ENCODE results near the gene TMEM150B.
A peak's percentile ranks its signal among the peaks of the same experiment; 100 is the strongest.
"Not testable (repeated sequence)": the region's sequence is repeated elsewhere in the genome, so short reads cannot be mapped to it uniquely, and the experiment has no call there.

Gene TMEM150B

DNA sequence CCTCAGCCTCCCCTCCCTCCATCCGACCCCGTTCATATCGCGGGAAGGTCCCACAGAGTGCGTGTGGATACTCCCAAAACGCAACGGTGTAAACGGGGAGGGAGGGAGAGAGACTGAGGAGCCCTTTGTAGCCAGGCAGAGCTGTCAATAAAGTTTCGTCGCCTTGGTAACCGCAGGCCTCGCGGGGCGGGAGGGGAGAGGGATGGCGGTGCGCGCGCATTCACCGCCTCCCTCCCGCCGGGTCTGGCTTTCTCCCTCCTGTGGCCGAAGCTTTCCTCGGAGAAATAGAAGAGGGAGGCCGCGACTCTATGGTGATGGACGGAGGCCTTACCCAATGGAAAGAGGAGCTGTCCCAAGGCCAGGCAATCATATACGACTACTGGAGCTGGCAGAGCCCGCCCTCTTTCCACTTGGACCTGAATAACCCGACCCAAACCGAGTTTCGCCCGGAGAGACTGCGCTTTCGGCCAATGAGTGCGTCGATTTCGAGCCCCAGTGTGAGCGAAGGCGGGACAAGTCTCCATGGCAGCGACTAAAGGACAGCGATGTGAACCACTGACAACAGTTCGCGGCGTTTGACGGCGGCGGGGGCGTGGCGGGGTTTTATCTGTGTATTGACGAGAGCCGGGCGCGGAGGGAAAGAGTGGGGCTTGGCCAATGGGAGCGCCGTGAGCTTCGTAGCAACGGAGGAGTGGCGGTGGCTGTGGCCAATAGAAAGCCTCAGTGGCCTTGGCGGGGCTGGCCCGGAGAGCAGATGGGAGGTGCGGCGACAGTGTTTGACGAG, 14.2 kb upstream of the TMEM150B start, which contains the start of gene KMT5C:
TSS of gene KMT5C (plus strand) at position 772 of the 784 bp plus-strand sequence. CDS start 2,061 bp downstream, outside the sequence.
- peak; percentile 100 for DNase-seq (ENCODE audit: low read depth)

DNA sequence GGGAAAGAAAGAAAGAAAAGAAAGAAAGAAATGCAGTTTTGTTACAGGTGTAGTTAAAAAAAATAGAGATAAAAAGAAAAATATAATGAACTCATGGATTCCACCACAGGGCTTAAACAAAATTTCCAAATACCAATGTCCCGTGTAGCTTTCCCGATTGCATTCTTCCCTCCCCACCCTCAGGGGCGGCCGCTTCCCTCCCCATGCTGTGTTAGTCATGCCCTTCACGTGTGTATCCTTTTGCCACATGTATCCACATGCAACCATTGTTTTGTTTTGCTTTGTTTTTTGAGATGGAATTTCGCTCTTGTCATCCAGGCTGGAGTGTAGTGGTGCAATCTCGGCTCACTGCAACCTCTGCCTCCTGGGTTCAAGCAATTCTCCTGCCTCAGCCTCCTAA, 11.0 kb upstream of the TMEM150B start:
- DNase-seq (ENCODE audit: low read depth): peak; percentile 47

DNA sequence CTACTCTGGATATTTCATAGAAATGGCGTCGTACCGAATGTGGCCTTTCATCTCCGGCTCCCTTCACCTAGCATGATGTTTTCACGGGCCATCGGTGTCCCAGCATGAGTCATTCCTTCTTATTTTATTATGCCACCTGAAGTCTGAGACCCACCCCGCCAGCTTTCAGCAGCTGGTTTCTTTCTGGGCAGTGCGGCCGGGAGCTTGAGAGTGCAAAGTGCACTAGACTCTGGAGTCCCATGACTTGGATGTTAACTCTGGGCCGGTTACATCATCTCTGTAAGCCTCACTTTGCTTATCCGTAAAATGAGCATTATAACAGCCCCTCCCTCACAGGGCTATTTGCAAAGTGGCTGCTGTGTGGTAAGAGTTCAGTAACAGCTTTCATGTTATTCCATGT, 8.7 kb upstream of the TMEM150B start:
- DNase-seq (ENCODE audit: low read depth): no peak

DNA sequence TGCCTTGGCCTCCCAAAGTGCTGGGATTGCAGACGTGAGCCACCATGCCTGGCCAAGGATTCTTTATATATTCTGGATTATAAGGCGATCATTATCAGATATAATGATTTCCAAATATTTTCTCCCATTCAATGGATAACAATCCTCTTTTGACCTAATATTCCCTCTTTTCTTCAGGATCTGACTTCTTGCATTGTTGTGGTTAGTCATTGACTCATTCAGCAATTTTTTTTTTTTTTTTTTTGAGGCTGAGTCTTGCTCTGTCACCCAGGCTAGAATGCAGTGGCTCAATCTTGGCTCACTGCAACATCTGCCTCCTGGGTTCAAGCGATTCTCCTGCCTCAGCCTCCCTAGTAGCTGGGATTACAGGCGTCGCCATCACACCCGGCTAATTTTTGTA, 4.7 kb upstream of the TMEM150B start:
- DNase-seq (ENCODE audit: low read depth): not testable (repeated sequence)

DNA sequence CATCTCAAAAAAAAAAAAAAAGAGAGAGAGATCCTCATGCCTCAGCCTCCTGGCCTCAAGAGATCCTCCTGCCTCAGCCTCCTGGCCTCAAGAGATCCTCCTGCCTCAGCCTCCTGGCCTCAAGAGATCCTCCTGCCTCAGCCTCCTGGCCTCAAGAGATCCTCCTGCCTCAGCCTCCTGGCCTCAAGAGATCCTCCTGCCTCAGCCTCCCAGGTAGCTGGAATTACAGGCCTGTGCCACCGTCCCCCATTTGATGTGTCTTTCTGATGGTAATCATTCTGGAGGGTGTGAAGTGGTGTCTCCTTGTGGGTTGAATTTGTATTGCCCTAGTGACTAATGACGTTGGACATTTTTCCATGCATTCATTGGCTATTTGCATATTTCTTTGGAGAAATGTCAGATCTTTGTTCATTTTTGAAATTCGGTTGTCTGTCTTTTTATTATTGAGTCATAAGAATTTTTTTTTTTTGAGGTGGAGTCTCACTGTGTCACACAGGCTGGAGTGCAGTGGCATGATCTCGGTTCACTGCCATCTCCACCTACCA, 3.7 kb upstream of the TMEM150B start:
- not testable (repeated sequence) for DNase-seq (ENCODE audit: low read depth)

DNA sequence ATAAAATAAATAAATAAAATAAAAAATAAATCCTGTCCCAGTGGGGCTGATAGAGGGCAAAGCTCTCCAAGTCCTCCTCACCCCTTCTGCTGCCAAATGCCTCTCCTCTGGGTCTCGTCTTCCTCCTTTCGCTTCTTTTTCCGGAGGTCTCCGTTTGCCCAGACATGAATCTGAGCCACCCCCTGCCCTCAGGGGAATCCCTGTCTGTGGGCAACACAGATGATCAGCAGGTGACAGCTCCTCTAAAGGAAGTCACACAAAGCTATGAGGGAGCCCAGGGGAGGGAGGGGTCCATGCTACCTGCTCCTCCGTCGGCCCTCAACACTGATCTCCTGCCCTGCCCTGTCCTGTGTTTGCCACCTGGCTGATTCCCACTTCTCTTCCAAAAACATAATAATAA, 479 bp downstream of the TMEM150B start:
- DNase-seq (ENCODE audit: low read depth): no peak

DNA sequence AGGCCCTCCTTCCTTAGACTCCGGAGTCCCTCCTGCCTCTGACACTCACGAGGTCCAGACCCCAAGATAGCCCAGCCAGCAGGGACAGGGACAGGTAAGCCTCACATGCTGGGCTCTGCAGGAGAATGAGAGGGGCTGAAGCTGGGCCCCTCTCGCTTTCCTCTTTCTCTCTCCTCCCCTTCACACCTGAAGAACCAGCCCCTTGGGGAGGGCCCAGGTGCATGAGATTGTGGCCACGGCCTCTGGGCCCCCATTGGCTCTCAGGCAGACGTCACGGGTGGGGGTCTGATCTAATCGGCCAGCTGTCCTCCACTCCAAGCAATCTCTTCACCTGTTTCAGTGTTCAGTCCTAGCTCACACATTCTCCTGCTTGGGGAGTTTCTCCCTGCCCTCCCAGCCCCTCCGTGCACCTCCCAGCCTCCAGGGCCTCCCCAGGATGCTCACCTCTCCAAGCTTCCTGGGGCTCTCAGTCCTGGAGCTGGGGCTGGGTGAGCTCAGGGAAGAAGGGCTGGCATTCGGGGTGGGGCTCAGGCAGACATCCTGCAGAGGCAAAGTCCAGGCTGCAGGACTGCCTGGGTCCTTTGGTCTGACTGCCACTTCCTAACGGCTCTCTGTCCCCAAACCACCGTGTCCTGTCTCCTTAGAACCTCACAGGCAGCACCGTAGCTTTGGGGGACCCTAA, 2.8 kb downstream of the TMEM150B start:
- DNase-seq (ENCODE audit: low read depth): no peak

DNA sequence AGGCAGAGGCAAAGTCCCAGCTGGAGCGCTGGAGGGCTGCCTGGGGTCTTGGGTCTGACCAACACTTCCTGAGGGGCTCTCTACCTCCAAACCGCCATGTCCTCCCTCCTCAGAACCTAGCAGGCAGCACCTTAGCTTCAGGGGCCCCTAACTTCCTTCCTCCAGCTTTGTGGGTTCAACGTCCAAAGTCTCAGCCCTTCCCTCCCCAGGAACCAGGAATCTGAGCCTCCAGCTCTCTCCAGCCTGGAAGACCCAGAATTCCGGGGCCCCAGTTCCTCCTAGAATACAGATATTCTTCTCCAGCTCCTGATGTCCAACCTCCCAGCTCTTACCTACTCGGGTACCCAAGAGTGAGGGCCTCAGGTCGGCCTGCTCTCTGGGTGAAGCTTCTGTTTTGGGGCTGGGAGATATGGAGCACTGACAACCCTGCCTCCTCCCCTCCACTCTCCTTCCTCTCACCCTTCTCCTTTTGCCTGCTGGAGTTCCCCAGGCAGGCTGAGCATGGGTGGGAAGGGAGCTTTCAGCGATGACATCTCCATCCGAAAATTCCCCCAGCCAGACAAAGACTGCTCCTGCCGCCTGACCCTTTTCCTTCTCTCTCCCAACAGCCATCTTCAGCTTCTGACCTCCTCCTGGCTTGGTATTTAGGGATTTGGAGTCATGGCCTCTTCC, 3.5 kb downstream of the TMEM150B start:
- no peak for DNase-seq (ENCODE audit: low read depth)

DNA sequence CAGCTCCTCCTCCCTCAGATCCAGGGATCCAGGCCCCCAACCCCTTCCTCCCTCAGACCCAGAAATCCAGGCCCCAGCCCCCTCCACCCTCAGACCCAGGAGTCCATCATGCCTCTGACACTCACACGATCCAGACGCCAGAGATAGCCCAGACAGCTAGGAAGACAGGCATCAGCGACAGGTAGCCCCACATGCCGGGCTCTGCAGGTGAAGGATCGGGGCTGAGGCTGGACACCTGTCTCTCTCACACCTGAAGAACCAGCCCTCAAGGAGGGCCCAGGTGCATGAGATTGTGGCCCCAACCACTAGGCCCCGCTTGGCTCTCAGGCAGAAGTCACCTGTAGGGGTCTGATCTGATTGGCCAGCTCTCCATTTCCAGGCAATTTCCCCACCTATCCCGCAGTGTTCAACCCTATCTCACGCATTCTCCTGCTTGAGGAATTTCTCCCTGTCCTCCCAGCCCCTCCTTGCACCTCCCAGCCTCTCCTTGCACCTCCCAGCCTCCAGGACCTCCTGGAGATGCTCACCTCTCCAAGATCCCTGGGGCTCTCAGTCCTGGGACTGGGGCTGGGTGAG, 4.2 kb downstream of the TMEM150B start:
- no peak for DNase-seq (ENCODE audit: low read depth)

DNA sequence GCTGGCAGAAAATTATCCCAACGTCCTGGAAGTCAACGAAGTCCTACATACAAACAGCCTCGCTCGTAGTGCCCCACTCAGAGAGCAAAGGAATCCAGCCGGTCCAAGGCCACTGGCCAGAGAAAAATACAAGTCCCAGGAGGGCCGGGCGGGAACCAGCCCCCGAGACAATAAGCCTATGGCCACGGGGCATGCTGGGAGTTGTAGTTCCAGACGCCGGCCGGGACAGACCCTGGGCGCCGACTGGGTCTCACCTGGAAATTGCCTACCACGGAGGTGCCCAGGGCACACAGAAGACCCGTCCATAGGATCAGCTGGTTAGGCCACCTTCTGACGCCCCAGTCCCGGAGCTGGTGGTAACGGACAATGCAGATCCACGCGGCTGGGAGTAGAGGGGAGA, 5.4 kb downstream of the TMEM150B start:
- no peak for DNase-seq (ENCODE audit: low read depth)

DNA sequence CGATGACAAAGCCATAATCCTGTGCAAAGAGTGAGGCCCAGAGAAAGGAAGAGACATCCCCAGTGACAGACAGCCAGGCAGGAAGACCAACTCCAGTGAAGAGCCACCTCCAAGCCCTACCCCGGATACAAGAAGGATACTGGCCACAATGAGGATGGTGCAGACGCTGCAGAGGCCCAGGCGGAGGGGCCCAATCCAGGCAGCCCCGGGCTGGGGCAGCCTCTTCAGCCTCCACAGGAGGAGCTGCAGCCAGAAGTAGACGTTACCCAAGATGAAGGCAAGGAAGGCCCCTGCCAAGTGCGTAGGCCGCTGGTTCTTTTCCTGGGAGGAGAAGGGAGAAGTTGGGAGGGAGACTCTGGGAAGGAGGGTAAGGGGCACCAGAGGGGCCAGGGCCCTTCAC, 8.5 kb downstream of the TMEM150B start:
- no peak for DNase-seq (ENCODE audit: low read depth)

DNA sequence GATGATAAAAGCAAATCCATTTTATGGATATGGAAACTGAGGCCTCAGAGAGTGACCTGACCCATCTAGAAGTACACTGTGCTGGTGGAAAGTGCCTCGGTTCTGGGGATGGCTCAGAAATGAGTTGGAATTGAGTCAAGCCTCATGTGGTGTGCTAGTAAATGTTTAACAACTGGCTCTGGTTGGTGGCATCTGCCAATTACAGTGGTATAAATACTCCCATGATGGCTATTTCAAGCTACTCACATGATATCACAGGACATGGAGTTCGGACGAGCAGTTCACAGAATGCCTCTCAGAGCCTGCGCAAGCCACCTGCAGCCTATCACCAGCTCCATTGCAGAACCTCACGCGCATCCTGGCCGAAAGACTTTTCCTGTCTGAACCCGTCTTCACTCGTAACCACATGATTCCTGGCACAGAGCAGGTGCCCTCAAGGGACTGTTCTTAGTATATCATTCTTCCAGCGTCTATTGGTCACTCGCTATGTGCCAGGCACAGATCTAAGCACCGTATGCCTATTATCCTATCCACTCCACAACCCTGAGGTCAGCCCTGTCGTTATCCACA, 9.1 kb downstream of the TMEM150B start:
- no peak for DNase-seq (ENCODE audit: low read depth)

DNA sequence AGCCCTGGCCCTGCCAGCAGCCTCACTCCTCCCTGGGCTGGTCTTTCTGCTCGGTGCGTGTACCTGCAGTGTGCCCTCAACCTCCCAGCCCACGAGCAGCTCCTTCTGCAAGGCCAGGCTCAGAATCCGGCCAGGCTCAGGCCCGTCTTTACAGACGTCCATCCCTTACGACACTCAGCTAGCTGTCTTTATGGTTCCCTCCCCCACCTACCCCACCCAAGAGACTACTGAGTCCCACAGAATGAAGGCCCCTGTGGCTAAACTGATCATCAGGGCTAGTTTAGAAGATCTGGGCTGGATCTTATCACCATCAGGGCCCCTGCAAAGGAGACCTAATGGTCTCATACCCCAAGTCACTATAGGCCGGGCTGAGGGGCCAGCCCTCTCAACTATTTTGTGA, 10.7 kb downstream of the TMEM150B start:
- no peak for DNase-seq (ENCODE audit: low read depth)

DNA sequence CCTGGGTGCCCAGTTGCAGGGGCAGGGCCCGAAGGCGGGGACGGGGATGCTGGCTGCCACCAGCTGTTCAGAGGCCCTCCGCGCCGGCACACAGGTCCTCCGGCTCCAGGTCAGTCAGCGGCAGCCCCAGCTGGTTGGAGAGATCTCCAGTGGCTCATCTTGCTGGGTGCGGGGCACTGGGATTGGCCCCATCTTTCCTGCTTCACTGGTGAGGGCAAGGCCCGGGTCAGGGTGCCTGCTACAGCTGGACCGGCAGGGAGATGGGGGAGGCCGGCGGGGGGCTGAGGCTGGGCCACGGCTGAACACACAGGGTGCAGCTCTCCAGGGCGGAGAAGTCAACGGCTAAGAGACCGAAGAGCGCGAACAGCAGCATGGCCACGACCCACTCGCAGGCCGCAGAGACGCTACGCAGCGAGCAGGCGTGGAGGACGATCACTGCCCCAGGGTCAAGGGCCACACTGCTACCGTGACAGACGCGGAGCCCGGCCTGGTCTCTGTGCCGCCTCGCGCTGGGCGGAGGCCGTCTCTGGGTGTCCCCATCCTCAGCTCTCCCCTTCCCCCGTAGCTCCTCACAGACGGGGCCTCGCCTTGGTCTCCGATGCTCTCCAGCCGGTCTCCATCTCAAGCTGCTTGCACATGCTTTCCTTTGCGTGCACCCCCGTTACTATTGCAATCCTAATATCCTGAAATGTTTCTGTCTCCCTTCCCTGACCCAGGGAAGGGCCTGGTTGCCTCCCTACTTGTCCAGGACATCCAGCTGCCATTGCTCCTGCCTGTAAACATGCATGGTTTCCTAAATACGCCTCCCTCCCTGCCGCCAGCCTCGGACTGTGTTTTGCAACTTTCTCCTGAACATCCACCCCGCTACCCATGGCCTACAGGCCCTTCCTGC, 12.3 kb downstream of the TMEM150B start:
- no peak for DNase-seq (ENCODE audit: low read depth)

DNA sequence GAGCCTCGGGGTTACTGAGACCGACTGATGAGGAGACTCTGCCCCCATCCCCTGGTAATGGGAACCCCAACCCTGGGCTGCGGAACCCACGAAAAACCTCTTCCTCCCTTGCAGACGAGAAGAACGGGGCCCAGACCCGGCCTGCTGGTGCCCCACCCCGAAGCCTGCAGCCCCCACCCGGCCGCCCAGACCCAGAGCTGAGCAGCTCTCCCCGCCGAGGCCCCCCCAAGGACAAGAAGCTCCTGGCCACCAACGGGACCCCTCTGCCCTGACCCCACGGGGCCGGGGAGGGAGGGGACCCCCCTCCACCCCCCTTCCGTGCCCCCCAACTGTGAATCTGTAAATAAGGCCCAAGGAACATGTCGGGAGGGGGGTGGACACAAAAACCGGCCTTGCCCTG, 13.3 kb downstream of the TMEM150B start:
- no peak for DNase-seq (ENCODE audit: low read depth)

DNA sequence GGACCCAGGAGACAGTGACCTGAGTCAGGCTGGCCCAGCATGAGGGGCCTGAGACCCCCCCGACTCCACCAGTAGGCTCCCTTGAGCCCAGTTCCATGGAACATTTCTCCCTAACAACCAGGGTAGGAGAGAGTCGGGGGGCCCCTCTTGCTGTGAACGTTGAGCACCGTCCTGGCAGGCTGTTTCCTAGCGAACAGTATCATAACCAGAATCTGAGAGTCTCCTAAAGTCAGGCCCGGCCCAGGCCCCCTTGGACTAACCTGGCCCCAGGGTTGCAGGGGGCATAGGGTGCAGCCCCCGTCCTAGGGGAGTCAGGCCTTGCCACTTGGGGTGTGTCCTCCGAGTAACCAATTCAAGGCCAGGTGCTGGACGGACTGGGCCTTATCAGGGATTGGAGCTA, 13.7 kb downstream of the TMEM150B start:
- no peak for DNase-seq (ENCODE audit: low read depth)

DNA sequence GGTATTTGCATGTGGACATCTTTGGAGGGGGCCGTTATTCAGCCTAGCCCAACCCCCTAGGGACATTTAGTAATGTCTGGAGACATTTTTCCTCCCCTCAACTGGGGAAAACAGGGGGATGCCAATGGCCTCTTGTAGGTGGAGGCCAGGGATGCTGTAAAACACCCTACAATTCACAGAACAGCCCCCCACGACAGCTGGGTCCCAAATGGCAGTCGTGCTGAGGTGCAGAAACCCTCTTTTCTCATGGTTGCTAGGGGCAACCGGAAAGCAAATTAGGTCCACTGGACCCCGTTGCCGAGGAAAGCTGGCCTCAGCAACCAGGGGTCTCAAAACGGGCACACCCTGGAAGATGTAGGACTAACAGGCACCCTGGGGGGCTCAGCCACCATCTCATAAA, 14.6 kb downstream of the TMEM150B start:
- DNase-seq (ENCODE audit: low read depth): no peak

DNA sequence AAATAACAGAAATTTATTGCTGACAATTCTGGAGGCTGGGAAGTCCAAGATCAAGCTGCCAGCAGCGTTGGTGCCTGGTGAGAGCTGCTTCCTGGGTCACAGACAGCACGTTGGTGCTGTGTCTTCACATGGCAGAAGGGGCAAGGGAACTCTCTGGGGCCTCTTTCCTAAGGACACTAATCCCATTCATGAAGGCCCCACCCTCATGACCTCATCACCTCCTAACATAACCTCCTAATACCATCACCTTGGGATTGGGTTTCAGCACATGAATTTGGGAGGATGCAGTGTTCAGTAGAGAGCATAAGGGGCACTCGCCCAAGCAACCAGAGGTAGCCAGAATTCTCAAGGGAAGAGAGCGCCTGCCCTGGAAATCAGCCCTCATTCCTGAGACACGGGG, 15.7 kb downstream of the TMEM150B start:
- no peak for DNase-seq (ENCODE audit: low read depth)

DNA sequence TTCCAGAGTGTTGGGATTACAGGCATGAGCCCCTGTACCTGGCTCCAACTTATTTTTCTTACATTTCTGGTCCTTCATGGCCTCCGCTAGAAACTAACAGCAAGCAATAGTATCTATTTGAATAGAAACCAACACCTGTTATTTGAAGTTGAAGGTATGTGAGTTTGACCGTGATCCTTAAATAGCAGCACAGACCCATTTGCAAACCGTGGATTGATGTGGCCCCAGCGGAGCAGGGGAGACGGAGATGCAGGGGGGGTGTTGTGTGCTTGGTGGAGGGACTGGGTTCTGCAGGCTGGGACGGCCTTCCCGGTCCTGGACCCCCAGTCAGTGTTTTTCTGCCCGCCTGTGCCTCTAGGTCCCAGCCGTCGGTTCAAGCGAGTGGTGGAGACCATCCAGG, 16.9 kb downstream of the TMEM150B start:
- no peak for DNase-seq (ENCODE audit: low read depth)

DNA sequence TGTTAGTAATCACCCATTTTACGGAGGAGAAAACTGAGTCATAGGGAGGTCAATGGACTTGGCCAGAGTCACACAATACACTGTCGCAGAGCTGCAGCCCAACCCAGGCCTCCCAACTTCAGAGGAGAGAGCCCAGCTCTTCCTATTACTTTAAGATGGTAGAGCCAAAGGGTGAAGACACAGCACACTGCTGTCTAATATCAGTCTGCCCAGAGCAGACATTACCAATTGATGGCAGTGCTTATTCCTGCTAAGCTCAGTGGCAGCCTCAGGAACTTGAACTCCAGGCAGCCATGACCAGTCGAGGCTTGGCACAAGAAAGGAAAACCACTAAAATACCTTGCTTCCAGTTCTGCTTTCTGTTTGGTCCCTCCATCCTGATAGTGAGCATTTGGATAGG, 18.4 kb downstream of the TMEM150B start:
- DNase-seq (ENCODE audit: low read depth): no peak

DNA sequence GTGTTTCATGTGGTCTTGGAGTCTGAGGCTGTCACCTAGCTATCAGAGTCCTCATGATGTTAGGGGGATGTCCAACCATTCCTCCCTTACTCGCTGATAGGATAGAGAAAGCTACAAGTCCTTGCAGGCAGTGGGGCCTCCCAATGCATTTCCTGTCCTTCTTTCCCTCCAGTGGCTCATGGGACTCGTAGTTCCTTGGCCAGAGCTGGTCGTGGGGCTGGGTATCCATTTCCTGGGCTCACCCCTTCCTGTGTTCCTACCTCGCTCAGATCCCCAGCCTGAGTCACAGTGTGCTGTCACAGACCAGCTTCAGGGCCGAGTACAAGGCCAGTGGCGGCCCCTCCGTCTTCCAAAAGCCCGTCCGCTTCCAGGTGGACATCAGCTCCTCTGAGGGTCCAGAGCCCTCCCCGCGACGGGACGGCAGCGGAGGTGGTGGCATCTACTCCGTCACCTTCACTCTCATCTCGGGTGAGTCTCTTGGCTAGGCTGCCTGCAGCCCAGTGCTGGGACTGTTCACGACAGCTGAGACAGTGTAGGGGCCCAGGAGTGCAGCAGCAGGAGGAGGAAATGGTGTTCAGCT, 19.1 kb downstream of the TMEM150B start:
- no peak for DNase-seq (ENCODE audit: low read depth)

Measured in fibroblast of gingiva (primary cell).